Measurements from ENCODE around the gene NDST3. TPM values are rescaled to one million over a fixed set of nuclear protein-coding genes. Genes with fewer than 3 reads are reported as not detected.

The NDST3 gene
- total RNA-seq, 1 experiment from 2014 or later = not detected

- in situ Hi-C loops (cut with HindIII; ENCODE audit: low pct_unique_long_range_greater_than_20kb, low sequenced_read_pairs) (no loop called here), intact Hi-C loops (cut with micrococcal nuclease; ENCODE audit: unreplicated experiment) (no loop called here)
- Histone ChIP-seq H3K4me1 (ENCODE audit: control insufficient read depth, insufficient read depth, low read length) (peaks cover 16% of the 10 kb centered on the region), H3K4me3 (ENCODE audit: low read depth in 2 of 2, low read length in 2 of 2) (no peak overlapping the region), H3K27ac (ENCODE audit: low read length) (no peak overlapping the region), H3K36me3 (ENCODE audit: control insufficient read depth, insufficient read depth, low read length) (peaks cover 14% of the 10 kb centered on the region), H3K9me3 (ENCODE audit: control insufficient read depth, insufficient read depth, low read depth, low read length) (no peaks in the 10 kb centered on the region), H3K27me3 (ENCODE audit: control insufficient read depth, insufficient read depth, low read length) (no peaks in the 10 kb centered on the region)
- no peak for TF ChIP-seq REST (IDR thresholded peaks at IDR 0.05; ENCODE audit: insufficient read depth in 1 of 2, low read depth in 2 of 2, low read length in 1 of 2)
- no peak for TF ChIP-seq TCF7L2 (IDR thresholded peaks at IDR 0.05; ENCODE audit: low read depth, low read length)
- no peak for TF ChIP-seq CTCF (IDR thresholded peaks at IDR 0.05)
- TF ChIP-seq POLR2AphosphoS5 (IDR thresholded peaks at IDR 0.05; ENCODE audit: low read depth, low read length) = no peak
- TF ChIP-seq SIN3A (IDR thresholded peaks at IDR 0.05; ENCODE audit: borderline replicate concordance, insufficient read depth, low read depth, low read length) = no peak
- CTCF ChIA-PET = no interaction called here
- ATAC-seq (no peak), DNase-seq (ENCODE audit: low read depth, low spot score) (no peak)
- BruUV-seq (replicated peaks) = no TSS peak
- POLR2A ChIA-PET = no interaction called here
Observed at GRCh38 chr4:118276580-118276979, 242.3 kb downstream of the NDST3 start.

- POLR2A ChIA-PET = no interaction called here
- peaks cover 16% of the 10 kb centered on the region for H3K4me1 ChIP-seq (ENCODE audit: control insufficient read depth, insufficient read depth, low read length)
- intact Hi-C loops (cut with micrococcal nuclease; ENCODE audit: unreplicated experiment) (no loop called here), in situ Hi-C loops (cut with HindIII; ENCODE audit: low pct_unique_long_range_greater_than_20kb, low sequenced_read_pairs) (no loop called here)
- no peaks in the 10 kb centered on the region for H3K9me3 ChIP-seq (ENCODE audit: control insufficient read depth, insufficient read depth, low read depth, low read length)
- H3K36me3 ChIP-seq (ENCODE audit: control insufficient read depth, insufficient read depth, low read length) = peaks cover 14% of the 10 kb centered on the region
- DNase-seq (ENCODE audit: low read depth, low spot score) = no peak
- no peaks in the 10 kb centered on the region for H3K27me3 ChIP-seq (ENCODE audit: control insufficient read depth, insufficient read depth, low read length)
- TF ChIP-seq SIN3A (IDR thresholded peaks at IDR 0.05; ENCODE audit: borderline replicate concordance, insufficient read depth, low read depth, low read length) = no peak
- no peak for TF ChIP-seq TCF7L2 (IDR thresholded peaks at IDR 0.05; ENCODE audit: low read depth, low read length)
- no peak for TF ChIP-seq POLR2AphosphoS5 (IDR thresholded peaks at IDR 0.05; ENCODE audit: low read depth, low read length)
- no peak for TF ChIP-seq REST (IDR thresholded peaks at IDR 0.05; ENCODE audit: insufficient read depth in 1 of 2, low read depth in 2 of 2, low read length in 1 of 2)
- TF ChIP-seq CTCF (IDR thresholded peaks at IDR 0.05) = no peak
- no TSS peak for BruUV-seq (replicated peaks)
- ATAC-seq = no peak
- no peak overlapping the region for H3K27ac ChIP-seq (ENCODE audit: low read length)
- no peak overlapping the region for H3K4me3 ChIP-seq (ENCODE audit: low read depth in 2 of 2, low read length in 2 of 2)
- CTCF ChIA-PET = no interaction called here
Observed at GRCh38 chr4:118277243-118277642, 243.0 kb downstream of the NDST3 start.

Measured in Panc1 (cell line).